ENCODE results near the gene MCC.

Gene MCC

DNA sequence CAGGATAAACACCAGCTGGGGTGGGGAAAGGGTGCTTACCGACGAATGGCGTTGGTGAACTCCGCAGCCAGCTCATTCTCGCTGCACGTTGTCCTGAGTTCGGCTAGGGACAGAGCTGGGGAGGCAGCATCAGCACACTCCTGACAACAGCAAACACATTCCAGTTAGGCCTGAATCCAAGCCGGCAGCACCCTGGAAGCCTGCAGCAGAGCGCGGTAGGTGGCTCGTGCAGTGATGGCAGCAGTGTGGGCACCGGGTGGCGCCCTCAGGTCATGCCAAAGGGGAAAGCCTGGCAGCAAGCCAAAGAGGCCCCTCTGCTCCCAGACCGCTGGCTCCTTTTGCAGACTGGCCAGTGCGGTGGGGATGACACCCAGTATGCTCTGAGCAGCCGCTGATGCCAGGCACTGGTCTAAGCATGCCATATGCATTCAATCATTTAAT is 444.7 kb downstream of the MCC start:
- ChIA-PET CTCF (no interaction called here), POLR2A (no interaction called here)
- no peaks in the 10 kb centered on the region for H3K4me1 ChIP-seq (ENCODE audit: control insufficient read depth, insufficient read depth, low read length)
- no peak overlapping the region for H3K27ac ChIP-seq (ENCODE audit: extremely low read depth, low read depth, low read length)
- TF ChIP-seq ZBTB11 (tag by site-specific recombination; conservative IDR thresholded peaks at IDR 0.05; ENCODE audit: low read depth) (no peak), ZBTB10 (tag by site-specific recombination; IDR thresholded peaks at IDR 0.05) (no peak), ZNF311 (tag by site-specific recombination; IDR thresholded peaks at IDR 0.05; ENCODE audit: borderline replicate concordance) (no peak)
- peaks cover 4 to 64% of the 10 kb centered on the region in 2 experiments; a peak in 2 of 3 replicates for H3K36me3 ChIP-seq (ENCODE audit: control insufficient read depth in 2 of 2, insufficient read depth in 1 of 2, low read length in 2 of 2)
- no peaks in the 10 kb centered on the region for H3K9me3 ChIP-seq (ENCODE audit: control insufficient read depth, insufficient read depth, low read depth, low read length)
- no peak overlapping the region for H3K4me3 ChIP-seq (ENCODE audit: low read depth, low read length)

DNA sequence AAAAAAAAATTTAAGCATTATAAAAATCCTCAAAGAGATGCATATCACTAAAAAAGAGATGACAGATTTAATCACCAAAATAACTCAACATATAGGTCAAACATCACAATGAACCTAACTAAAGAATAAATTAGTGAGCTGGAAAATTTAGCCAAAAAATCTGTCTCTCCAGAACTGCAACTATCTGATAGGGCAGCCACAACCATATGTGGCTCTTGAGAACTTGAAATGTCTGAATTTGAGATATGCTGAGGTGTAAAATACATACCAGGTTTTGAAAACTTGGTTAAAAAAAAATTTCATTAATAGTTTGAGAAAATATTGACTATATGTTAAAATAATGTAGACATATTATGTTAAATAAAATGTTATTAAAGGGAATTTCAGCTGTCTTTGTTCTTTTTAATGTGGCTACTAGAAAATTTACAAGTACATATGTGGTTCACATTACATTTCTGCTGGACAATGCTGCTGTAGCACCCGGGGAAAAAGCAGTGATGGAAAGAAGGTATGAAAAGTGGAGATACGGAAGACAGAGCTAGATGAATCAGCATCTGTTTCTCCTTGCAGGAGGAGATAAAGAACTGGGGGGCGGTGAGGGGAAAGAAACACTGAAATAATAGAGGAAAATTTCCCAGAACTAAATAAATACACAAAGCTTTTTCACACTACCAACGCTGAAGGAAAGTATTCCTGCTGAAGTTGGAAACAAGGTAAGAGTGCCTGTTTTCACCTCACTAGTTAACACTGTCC is 445.6 kb downstream of the MCC start:
- POLR2A ChIA-PET = no interaction called here
- Histone ChIP-seq H3K9me3 (ENCODE audit: control insufficient read depth, insufficient read depth, low read depth, low read length) (no peaks in the 10 kb centered on the region), H3K36me3 (ENCODE audit: control insufficient read depth in 2 of 2, insufficient read depth in 1 of 2, low read length in 2 of 2) (peaks cover 4 to 61% of the 10 kb centered on the region in 2 experiments; a peak in 2 of 3 replicates), H3K4me3 (ENCODE audit: low read depth, low read length) (no peak overlapping the region), H3K27ac (ENCODE audit: extremely low read depth, low read depth, low read length) (no peak overlapping the region), H3K4me1 (ENCODE audit: control insufficient read depth, insufficient read depth, low read length) (no peaks in the 10 kb centered on the region)
- CTCF ChIA-PET = interaction anchor here (0.7 kb wide), 1 partner anchor 59 kb away, joined by 3 read pairs; no protein-coding TSS in a partner anchor
- no peak for TF ChIP-seq ZNF416 (tag by site-specific recombination; IDR thresholded peaks at IDR 0.05)
- no peak for TF ChIP-seq ZNF221 (tag by site-specific recombination; IDR thresholded peaks at IDR 0.05; ENCODE audit: borderline replicate concordance)
- TF ChIP-seq, protein P1, sequence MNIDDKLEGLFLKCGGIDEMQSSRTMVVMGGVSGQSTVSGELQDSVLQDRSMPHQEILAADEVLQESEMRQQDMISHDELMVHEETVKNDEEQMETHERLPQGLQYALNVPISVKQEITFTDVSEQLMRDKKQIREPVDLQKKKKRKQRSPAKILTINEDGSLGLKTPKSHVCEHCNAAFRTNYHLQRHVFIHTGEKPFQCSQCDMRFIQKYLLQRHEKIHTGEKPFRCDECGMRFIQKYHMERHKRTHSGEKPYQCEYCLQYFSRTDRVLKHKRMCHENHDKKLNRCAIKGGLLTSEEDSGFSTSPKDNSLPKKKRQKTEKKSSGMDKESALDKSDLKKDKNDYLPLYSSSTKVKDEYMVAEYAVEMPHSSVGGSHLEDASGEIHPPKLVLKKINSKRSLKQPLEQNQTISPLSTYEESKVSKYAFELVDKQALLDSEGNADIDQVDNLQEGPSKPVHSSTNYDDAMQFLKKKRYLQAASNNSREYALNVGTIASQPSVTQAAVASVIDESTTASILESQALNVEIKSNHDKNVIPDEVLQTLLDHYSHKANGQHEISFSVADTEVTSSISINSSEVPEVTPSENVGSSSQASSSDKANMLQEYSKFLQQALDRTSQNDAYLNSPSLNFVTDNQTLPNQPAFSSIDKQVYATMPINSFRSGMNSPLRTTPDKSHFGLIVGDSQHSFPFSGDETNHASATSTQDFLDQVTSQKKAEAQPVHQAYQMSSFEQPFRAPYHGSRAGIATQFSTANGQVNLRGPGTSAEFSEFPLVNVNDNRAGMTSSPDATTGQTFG (tag by site-specific recombination; IDR thresholded peaks at IDR 0.05; ENCODE audit: borderline replicate concordance) = no peak
- TF ChIP-seq, protein P2, sequence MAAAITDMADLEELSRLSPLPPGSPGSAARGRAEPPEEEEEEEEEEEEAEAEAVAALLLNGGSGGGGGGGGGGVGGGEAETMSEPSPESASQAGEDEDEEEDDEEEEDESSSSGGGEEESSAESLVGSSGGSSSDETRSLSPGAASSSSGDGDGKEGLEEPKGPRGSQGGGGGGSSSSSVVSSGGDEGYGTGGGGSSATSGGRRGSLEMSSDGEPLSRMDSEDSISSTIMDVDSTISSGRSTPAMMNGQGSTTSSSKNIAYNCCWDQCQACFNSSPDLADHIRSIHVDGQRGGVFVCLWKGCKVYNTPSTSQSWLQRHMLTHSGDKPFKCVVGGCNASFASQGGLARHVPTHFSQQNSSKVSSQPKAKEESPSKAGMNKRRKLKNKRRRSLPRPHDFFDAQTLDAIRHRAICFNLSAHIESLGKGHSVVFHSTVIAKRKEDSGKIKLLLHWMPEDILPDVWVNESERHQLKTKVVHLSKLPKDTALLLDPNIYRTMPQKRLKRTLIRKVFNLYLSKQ (tag by site-specific recombination; IDR thresholded peaks at IDR 0.05; ENCODE audit: borderline replicate concordance) = no peak
- TF ChIP-seq ZNF747 (tag by site-specific recombination; IDR thresholded peaks at IDR 0.05) = no peak
- no peak for TF ChIP-seq PBX3 (CRISPR knock-in tag; IDR thresholded peaks at IDR 0.05)
- TF ChIP-seq ZNF10 (tag by site-specific recombination; IDR thresholded peaks at IDR 0.05) = no peak
- no peak for TF ChIP-seq ZNF175 (tag by site-specific recombination; IDR thresholded peaks at IDR 0.05)
- no peak for TF ChIP-seq ZNF791 (tag by site-specific recombination; IDR thresholded peaks at IDR 0.05)
- TF ChIP-seq GLIS2 (tag by site-specific recombination; IDR thresholded peaks at IDR 0.05) = no peak
- TF ChIP-seq HOXC10 (CRISPR knock-in tag; IDR thresholded peaks at IDR 0.05) = no peak
- TF ChIP-seq ZNF366 (tag by site-specific recombination; conservative IDR thresholded peaks at IDR 0.05) = no peak
- TF ChIP-seq, protein P3, sequence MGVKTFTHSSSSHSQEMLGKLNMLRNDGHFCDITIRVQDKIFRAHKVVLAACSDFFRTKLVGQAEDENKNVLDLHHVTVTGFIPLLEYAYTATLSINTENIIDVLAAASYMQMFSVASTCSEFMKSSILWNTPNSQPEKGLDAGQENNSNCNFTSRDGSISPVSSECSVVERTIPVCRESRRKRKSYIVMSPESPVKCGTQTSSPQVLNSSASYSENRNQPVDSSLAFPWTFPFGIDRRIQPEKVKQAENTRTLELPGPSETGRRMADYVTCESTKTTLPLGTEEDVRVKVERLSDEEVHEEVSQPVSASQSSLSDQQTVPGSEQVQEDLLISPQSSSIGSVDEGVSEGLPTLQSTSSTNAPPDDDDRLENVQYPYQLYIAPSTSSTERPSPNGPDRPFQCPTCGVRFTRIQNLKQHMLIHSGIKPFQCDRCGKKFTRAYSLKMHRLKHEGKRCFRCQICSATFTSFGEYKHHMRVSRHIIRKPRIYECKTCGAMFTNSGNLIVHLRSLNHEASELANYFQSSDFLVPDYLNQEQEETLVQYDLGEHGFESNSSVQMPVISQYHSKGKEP (tag by site-specific recombination; IDR thresholded peaks at IDR 0.05) = no peak
- no peak for TF ChIP-seq ZNF146 (tag by site-specific recombination; IDR thresholded peaks at IDR 0.05)
